OCI-LY1 (cell line): ENCODE results near the gene ADAM19.

ENCODE experiments used
- EZH2 ChIP-seq: fragments of 200-600 bp; sonication (generic), shearing (Covaris generic); IDR thresholded peaks from 2 replicates; pipeline ENCODE4 v1.8.0; 2017; ENCODE audit warnings: borderline replicate concordance, mixed run types, mild to moderate bottlenecking, antibody characterized with exemption, low read length, moderate library complexity, mixed read lengths
- TF ChIP-seq, protein P1 (sequence below): fragments of 200-600 bp; sonication (generic), shearing (Covaris generic); IDR thresholded peaks from 2 replicates; pipeline ENCODE4 v1.5.1; 2017; ENCODE audit warnings: mild to moderate bottlenecking, antibody characterized with exemption, low read length, moderate library complexity, mixed read lengths

DNA sequence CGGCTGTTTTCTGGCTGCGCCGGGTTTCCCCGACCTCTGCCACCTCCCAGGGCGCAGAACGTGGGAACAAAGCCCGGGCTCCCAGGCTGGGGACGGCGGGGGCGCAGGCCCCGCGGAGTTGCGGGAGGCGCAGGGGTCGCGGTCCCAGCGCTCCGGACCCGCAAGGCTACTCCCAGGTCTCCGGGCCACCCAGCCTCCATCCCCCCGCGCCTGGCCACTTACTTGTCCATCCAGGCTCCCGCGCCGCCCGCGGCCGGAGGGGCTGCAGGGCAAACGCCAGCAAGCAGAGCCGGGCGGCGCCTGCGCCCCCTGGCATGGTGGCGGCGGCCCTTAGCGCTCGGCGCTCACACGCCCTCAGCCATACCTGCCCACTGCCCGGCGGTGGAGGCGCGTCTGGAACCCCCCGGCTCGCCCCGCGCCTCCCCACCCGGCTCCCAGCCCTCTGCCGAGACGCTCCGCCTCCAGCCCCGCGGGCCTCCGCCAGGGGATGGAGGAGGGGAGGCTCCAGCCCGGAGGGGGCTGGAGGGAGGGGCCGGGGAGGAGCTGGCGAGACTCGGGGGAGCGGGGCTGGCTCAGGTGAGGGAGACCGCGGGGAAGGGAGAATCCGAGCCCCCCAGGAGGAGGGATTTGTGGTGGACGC lies at the start of gene ADAM19:
- TF ChIP-seq, protein P1, sequence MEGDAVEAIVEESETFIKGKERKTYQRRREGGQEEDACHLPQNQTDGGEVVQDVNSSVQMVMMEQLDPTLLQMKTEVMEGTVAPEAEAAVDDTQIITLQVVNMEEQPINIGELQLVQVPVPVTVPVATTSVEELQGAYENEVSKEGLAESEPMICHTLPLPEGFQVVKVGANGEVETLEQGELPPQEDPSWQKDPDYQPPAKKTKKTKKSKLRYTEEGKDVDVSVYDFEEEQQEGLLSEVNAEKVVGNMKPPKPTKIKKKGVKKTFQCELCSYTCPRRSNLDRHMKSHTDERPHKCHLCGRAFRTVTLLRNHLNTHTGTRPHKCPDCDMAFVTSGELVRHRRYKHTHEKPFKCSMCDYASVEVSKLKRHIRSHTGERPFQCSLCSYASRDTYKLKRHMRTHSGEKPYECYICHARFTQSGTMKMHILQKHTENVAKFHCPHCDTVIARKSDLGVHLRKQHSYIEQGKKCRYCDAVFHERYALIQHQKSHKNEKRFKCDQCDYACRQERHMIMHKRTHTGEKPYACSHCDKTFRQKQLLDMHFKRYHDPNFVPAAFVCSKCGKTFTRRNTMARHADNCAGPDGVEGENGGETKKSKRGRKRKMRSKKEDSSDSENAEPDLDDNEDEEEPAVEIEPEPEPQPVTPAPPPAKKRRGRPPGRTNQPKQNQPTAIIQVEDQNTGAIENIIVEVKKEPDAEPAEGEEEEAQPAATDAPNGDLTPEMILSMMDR: no peak
- TF ChIP-seq EZH2: no peak
